OCI-LY1 (cell line): ENCODE measurements around the gene ANK3.

Source experiments
- H2AFZ ChIP-seq: fragments of 200-600 bp; sonication (generic), shearing (Covaris generic); 2 replicates; pipeline ENCODE4 v1.6.0; 2014; ENCODE audit warnings: antibody characterized with exemption, mild to moderate bottlenecking, low read length
- H3F3A ChIP-seq: fragments of 200-600 bp; sonication (generic), shearing (Covaris generic); 2 replicates; pipeline ENCODE4 v1.6.0; 2014; ENCODE audit warnings: mild to moderate bottlenecking, antibody characterized with exemption, low read length, moderate library complexity; ENCODE audit not compliant: insufficient read depth
- H3K27ac ChIP-seq: fragments of 200-600 bp; sonication (generic); 2 replicates; pipeline ENCODE4 v1.5.1; 2014; ENCODE audit warnings: low read length, mixed run types, mild to moderate bottlenecking, low read depth; ENCODE audit not compliant: poor library complexity, severe bottlenecking
- H3K27me3 ChIP-seq: fragments of 200-600 bp; sonication (generic); 2 replicates; pipeline ENCODE4 v1.6.0; 2014; ENCODE audit warnings: antibody characterized with exemption, mild to moderate bottlenecking, low read length, moderate library complexity; ENCODE audit not compliant: insufficient read depth
- H3K36me3 ChIP-seq: fragments of 200-600 bp; sonication (generic); 2 replicates; pipeline ENCODE4 v1.6.1; 2014; ENCODE audit warnings: mild to moderate bottlenecking, antibody characterized with exemption, low read length, moderate library complexity, mixed read lengths; ENCODE audit not compliant: insufficient read depth
- H3K4me1 ChIP-seq: fragments of 200-600 bp; sonication (generic); 2 replicates; pipeline ENCODE4 v1.5.1; 2014; ENCODE audit warnings: mild to moderate bottlenecking, low read length, moderate library complexity; ENCODE audit not compliant: insufficient read depth, severe bottlenecking
- H3K4me2 ChIP-seq: fragments of 200-600 bp; sonication (generic), shearing (Covaris generic); 2 replicates; pipeline ENCODE4 v1.6.1; 2014; ENCODE audit warnings: low read length
- H3K4me3 ChIP-seq: fragments of 200-600 bp; sonication (generic); 2 replicates; pipeline ENCODE4 v1.5.1; 2014; ENCODE audit warnings: low read length, low read depth, mild to moderate bottlenecking, mixed read lengths; ENCODE audit not compliant: poor library complexity, severe bottlenecking
- H3K79me2 ChIP-seq: fragments of 200-600 bp; shearing (Covaris generic); 2 replicates; pipeline ENCODE4 v1.6.1; 2016; ENCODE audit warnings: mixed run types, low read length, mixed read lengths; ENCODE audit not compliant: insufficient read depth
- H3K9ac ChIP-seq: fragments of 200-600 bp; sonication (generic), shearing (Covaris generic); 2 replicates; pipeline ENCODE4 v1.6.1; 2014; ENCODE audit warnings: mild to moderate bottlenecking, low read length, mixed read lengths
- H3K9me2 ChIP-seq: fragments of 200-600 bp; sonication (generic), shearing (Covaris generic); 2 replicates; pipeline ENCODE4 v1.6.1; 2014; ENCODE audit warnings: low read depth, mild to moderate bottlenecking, low read length, mixed read lengths
- H3K9me3 ChIP-seq: fragments of 200-600 bp; shearing (Covaris generic); 2 replicates; pipeline ENCODE4 v1.6.1; 2014; ENCODE audit warnings: low read length, mixed read lengths
- H4K20me1 ChIP-seq: fragments of 200-600 bp; sonication (generic), shearing (Covaris generic); 2 replicates; pipeline ENCODE4 v1.6.0; 2016; ENCODE audit warnings: mild to moderate bottlenecking, low read length; ENCODE audit not compliant: insufficient read depth
- EZH2 ChIP-seq: fragments of 200-600 bp; sonication (generic), shearing (Covaris generic); IDR thresholded peaks from 2 replicates; pipeline ENCODE4 v1.8.0; 2017; ENCODE audit warnings: borderline replicate concordance, mixed run types, mild to moderate bottlenecking, antibody characterized with exemption, low read length, moderate library complexity, mixed read lengths
- TF ChIP-seq, protein P1 (sequence below): fragments of 200-600 bp; sonication (generic), shearing (Covaris generic); IDR thresholded peaks from 2 replicates; pipeline ENCODE4 v1.5.1; 2017; ENCODE audit warnings: mild to moderate bottlenecking, antibody characterized with exemption, low read length, moderate library complexity, mixed read lengths

Gene ANK3

DNA sequence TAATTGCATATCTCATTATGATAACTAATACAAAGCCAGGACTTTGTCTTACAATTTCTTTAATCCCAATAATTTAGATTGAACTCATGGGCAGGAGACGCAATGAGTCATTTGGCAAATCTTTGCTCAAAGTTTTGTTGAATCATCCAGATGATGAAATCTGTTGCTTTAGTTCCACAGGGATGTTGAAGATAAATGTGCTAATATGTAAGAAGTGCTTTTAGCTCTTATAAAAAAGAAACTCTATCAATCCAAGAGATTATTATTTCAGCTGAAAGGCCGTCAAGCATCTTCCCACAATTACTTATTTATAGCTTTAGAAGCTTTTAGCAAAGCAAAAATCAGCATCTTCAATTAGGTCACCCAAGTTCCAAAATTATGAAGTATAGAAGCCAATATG is 36.8 kb upstream of the ANK3 start:
- H3K9me2 ChIP-seq, result no peaks in the 10 kb centered on the region
- H3K27me3 ChIP-seq, result no peaks in the 10 kb centered on the region
- TF ChIP-seq EZH2, result no peak
- no peaks in the 10 kb centered on the region for H3F3A ChIP-seq
- H3K4me3 ChIP-seq, result no peak overlapping the region
- H3K4me1 ChIP-seq, result peaks cover 63% of the 10 kb centered on the region
- no peaks in the 10 kb centered on the region for H4K20me1 ChIP-seq
- H3K36me3 ChIP-seq, result no peaks in the 10 kb centered on the region
- no peak overlapping the region for H3K4me2 ChIP-seq
- H3K9ac ChIP-seq, result no peak overlapping the region
- no peak overlapping the region for H3K27ac ChIP-seq
- H2AFZ ChIP-seq, result no peak overlapping the region
- no peaks in the 10 kb centered on the region for H3K79me2 ChIP-seq
- no peaks in the 10 kb centered on the region for H3K9me3 ChIP-seq

DNA sequence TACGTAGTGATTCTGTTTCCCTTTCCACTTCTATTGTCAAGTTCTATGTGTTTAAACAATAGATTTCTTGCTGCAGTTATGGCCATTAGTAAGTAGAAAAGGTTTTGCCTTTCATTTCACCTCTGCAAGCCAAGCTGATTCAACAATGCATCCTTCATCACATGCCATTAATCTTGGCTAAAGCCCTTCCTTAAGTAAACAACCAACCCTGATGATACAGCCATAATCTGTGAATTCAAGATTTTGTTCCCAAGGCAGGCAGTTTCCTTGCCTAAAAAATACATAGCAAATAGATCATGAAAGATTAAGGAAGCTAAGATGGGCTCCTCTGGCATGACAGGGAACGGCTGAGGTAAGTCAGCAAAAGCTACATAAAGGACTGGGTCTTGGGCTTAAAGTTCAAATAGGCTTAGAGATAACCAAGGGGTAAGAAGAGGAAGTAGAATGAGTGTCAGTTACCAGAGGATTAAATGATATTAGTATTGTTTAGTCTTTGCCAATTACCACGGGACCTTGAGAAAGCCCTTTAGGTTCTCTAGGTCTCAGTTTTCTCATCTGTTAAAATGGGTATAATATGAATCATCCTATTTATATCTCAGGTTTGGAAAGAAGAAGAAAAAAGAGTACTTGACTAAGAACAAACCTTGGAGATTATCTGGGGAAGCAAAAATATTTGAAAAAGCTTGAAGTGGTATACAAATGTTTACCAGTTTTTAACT is 35.9 kb upstream of the ANK3 start:
- Histone ChIP-seq H3K4me1 (peaks cover 54% of the 10 kb centered on the region), H3F3A (no peaks in the 10 kb centered on the region), H3K36me3 (no peaks in the 10 kb centered on the region), H3K4me2 (no peak overlapping the region; the same call in 1 of the 2 replicates), H2AFZ (no peak overlapping the region), H3K9me2 (no peaks in the 10 kb centered on the region), H3K4me3 (no peak overlapping the region), H3K9ac (no peak overlapping the region), H3K27ac (no peak overlapping the region), H3K27me3 (no peaks in the 10 kb centered on the region), H3K9me3 (no peaks in the 10 kb centered on the region), H4K20me1 (no peaks in the 10 kb centered on the region), H3K79me2 (no peaks in the 10 kb centered on the region)
- TF ChIP-seq, protein P1, sequence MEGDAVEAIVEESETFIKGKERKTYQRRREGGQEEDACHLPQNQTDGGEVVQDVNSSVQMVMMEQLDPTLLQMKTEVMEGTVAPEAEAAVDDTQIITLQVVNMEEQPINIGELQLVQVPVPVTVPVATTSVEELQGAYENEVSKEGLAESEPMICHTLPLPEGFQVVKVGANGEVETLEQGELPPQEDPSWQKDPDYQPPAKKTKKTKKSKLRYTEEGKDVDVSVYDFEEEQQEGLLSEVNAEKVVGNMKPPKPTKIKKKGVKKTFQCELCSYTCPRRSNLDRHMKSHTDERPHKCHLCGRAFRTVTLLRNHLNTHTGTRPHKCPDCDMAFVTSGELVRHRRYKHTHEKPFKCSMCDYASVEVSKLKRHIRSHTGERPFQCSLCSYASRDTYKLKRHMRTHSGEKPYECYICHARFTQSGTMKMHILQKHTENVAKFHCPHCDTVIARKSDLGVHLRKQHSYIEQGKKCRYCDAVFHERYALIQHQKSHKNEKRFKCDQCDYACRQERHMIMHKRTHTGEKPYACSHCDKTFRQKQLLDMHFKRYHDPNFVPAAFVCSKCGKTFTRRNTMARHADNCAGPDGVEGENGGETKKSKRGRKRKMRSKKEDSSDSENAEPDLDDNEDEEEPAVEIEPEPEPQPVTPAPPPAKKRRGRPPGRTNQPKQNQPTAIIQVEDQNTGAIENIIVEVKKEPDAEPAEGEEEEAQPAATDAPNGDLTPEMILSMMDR, result no peak
- TF ChIP-seq EZH2, result no peak

DNA sequence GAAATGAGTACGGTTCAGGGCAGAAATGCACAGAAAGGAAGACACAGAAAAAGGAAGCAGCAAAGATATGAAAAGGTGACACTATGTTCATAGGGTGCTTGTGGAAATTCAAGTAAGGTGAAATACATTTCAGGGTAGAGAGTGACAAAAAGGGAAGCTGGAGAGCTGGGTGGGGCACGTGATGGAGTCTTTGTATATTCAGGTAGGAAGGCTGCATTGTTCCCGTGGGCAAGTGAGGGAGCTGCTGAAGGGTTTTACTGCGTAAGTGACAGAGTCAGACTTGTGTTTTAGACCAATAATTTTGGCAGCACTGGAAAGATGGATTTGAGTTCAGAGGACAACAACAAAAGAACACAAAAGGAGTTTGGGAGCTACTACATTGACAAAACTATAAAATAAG is 35.3 kb upstream of the ANK3 start:
- no peak overlapping the region; the same call in 1 of the 2 replicates for H3K4me2 ChIP-seq
- H3K9ac ChIP-seq, result no peak overlapping the region
- H3K4me3 ChIP-seq, result no peak overlapping the region
- H3K4me1 ChIP-seq, result peaks cover 49% of the 10 kb centered on the region
- no peaks in the 10 kb centered on the region for H3K27me3 ChIP-seq
- no peaks in the 10 kb centered on the region for H3F3A ChIP-seq
- TF ChIP-seq, protein P1, result no peak
- no peak for TF ChIP-seq EZH2
- no peaks in the 10 kb centered on the region for H4K20me1 ChIP-seq
- no peaks in the 10 kb centered on the region for H3K9me3 ChIP-seq
- no peaks in the 10 kb centered on the region for H3K79me2 ChIP-seq
- no peaks in the 10 kb centered on the region for H3K9me2 ChIP-seq
- no peaks in the 10 kb centered on the region for H3K36me3 ChIP-seq
- no peak overlapping the region for H2AFZ ChIP-seq
- H3K27ac ChIP-seq, result peak overlapping the region; percentile 13

DNA sequence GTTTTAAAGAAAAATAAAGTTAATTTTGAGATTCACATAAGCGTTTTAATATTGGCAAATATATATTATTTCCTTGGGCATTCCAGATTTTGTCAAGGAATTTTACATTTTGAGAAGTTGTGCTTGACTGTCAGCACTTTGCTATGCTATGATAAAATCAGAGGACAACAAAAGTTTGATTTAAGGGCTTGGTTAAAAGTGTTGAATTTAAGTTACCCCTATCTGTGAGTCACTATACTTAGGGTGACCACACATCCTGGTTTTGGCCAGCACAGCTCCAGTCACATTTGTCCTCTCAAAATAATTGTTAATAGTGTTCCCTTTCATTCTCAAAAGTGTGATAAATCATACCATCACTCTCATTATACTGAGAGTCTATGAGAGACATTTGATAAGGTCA is 34.2 kb upstream of the ANK3 start:
- Histone ChIP-seq H3K9me3 (no peaks in the 10 kb centered on the region), H3K4me3 (no peak overlapping the region), H3K27ac (no peak overlapping the region), H4K20me1 (no peaks in the 10 kb centered on the region), H3K36me3 (no peaks in the 10 kb centered on the region), H3K4me1 (peaks cover 38% of the 10 kb centered on the region), H3K27me3 (no peaks in the 10 kb centered on the region), H3F3A (no peaks in the 10 kb centered on the region), H2AFZ (no peak overlapping the region), H3K4me2 (no peak overlapping the region), H3K9me2 (no peaks in the 10 kb centered on the region), H3K79me2 (no peaks in the 10 kb centered on the region), H3K9ac (no peak overlapping the region)
- TF ChIP-seq, protein P1, result no peak
- TF ChIP-seq EZH2, result no peak
